ENCODE measurements around the gene TPSB2.

The TPSB2 gene

DNA sequence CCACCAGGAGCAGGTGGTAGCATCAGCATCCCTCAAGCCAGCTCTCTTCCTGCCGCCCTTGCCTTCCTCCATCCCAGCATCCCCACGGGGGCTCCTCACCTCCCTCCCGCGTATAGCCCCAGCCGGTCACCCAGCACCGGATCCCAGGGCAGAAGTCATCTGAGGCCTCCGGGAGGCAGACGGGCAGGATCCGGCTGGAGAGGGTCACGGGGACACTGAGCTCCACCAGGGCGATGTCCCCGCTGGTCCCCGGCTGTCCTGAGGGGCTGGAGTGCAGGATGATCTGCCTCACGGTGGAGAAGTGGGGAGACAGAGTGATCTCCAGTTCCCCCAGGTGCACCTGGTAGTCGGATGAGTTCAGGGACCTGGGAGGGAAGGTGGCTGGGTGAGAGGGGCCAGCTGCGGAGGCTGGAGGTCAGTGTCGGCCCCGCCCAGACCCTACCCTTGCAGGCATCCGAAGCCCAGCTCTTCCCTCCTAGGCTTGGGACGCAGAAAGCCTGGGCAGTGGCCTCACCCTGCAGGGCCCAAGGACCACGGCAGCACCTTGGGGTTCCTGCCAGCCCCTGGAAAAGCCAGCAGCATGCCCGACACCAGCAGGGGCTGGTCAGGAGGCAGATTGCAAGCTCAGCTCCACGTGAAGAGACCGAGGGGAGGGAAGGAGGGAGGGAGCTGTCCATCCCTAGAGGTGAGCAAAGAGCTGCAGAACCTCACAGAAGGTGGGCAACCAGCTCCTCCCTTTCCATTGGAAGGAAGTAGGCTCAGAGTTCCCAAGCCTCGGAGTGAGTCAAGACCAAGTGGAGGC lies 7.2 kb downstream of the TPSB2 start:
- H3K36me3 Mint-ChIP-seq (ENCODE audit: low read depth) = peaks cover 9% of the 10 kb centered on the region
- TF ChIP-seq, protein P1, sequence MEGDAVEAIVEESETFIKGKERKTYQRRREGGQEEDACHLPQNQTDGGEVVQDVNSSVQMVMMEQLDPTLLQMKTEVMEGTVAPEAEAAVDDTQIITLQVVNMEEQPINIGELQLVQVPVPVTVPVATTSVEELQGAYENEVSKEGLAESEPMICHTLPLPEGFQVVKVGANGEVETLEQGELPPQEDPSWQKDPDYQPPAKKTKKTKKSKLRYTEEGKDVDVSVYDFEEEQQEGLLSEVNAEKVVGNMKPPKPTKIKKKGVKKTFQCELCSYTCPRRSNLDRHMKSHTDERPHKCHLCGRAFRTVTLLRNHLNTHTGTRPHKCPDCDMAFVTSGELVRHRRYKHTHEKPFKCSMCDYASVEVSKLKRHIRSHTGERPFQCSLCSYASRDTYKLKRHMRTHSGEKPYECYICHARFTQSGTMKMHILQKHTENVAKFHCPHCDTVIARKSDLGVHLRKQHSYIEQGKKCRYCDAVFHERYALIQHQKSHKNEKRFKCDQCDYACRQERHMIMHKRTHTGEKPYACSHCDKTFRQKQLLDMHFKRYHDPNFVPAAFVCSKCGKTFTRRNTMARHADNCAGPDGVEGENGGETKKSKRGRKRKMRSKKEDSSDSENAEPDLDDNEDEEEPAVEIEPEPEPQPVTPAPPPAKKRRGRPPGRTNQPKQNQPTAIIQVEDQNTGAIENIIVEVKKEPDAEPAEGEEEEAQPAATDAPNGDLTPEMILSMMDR (IDR thresholded peaks at IDR 0.05; ENCODE audit: unreplicated experiment in 3 of 3) = no peak
- no peak overlapping the region for H3K27ac Mint-ChIP-seq
- H3K27me3 Mint-ChIP-seq (ENCODE audit: low read depth) = peaks cover 7% of the 10 kb centered on the region
- H3K4me3 Mint-ChIP-seq = no peak overlapping the region
- peaks cover 5% of the 10 kb centered on the region for H3K4me1 Mint-ChIP-seq
- H3K9me3 Mint-ChIP-seq = no peaks in the 10 kb centered on the region

DNA sequence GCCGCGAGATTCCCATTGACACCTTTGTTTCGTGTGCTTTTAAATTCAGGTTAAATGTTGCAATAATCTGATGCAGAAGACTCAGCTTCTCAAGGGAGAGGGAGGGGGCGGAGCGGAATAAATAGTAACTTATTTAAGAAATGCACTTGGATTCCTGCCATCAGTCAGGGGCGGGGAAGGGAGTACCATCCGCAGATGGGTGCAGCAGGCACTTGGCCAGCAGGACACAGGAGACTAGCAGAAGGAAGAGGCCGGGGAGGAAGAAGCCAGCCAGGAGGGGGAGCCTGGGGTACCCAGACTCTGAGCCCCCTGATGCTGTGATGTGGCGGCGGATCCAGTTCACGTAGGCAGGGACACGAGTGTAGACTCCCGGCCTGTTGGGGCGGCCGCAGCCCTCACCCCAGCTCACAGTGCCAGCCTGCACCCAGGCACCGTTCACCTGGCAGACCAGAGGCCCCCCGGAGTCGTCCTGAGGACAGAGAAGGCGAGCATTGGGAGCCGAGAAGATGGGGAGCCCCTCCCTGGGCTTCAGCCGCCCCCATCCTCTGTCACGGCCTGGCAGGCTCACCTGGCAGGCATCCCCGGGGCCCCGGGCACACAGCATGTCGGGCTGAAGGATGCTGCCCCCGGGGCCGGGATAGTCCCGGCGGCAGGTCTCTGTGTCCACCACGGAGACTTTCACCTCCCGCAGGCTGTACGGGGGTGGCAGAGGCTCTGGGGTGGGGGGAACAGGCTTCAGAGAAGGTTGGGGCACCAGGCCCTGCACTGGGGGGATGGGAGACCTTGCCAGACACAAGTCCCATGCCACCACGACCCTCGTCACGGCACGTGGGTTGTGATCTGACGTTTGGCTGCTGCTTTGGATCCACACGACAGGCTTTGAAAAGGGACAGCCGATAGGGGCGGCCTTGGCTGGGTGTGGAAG lies 8.1 kb downstream of the TPSB2 start:
- H3K27me3 Mint-ChIP-seq (ENCODE audit: low read depth) = peaks cover 7% of the 10 kb centered on the region

DNA sequence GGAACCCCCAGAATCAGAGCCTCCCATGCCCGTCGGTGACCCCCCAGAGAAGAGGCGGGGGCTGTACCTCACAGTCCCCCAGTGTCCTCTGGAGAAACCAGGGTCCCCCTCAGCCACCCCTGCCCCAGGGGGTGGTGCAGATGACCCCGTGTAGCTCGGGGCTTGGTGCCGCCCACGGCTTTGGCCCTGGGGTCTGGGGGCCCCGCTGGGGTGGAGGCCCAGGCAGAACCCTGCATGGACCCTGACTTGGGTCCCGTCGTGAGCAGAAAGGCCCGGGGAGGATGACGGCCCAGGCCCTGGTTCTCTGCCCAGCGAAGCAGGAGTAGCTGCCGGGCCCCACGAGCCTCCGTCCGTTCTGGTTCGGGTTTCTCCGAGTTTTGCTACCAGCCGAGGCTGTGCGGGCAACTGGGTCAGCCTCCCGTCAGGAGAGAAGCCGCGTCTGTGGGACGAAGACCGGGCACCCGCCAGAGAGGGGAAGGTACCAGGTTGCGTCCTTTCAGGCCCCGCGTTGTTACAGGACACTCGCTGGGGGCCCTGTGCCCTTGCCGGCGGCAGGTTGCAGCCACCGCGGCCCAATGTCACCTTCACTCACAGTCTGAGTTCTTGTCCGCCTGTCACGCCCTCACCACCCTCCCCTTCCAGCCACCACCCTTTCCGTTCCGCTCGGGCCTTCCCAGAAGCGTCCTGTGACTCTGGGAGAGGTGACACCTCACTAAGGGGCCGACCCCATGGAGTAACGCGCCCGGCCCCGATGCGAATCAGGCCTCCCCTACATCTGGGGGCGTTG lies 8.9 kb downstream of the TPSB2 start:
- H3K4me1 Mint-ChIP-seq = peaks cover 5% of the 10 kb centered on the region
- H3K4me3 Mint-ChIP-seq = no peak overlapping the region
- TF ChIP-seq, protein P1 (IDR thresholded peaks at IDR 0.05; ENCODE audit: unreplicated experiment in 3 of 3) = no peak
- no peak overlapping the region for H3K27ac Mint-ChIP-seq
- H3K27me3 Mint-ChIP-seq (ENCODE audit: low read depth) = peaks cover 7% of the 10 kb centered on the region
- H3K9me3 Mint-ChIP-seq = no peaks in the 10 kb centered on the region
- H3K36me3 Mint-ChIP-seq (ENCODE audit: low read depth) = peaks cover 9% of the 10 kb centered on the region

More for the DNA sequence above, 8.1 kb downstream of the TPSB2 start:
- peaks cover 9% of the 10 kb centered on the region for H3K36me3 Mint-ChIP-seq (ENCODE audit: low read depth)
- TF ChIP-seq, protein P1 (IDR thresholded peaks at IDR 0.05; ENCODE audit: unreplicated experiment in 3 of 3) = no peak
- peaks cover 5% of the 10 kb centered on the region for H3K4me1 Mint-ChIP-seq
- no peak overlapping the region for H3K4me3 Mint-ChIP-seq
- H3K9me3 Mint-ChIP-seq = no peaks in the 10 kb centered on the region
- H3K27ac Mint-ChIP-seq = no peak overlapping the region

DNA sequence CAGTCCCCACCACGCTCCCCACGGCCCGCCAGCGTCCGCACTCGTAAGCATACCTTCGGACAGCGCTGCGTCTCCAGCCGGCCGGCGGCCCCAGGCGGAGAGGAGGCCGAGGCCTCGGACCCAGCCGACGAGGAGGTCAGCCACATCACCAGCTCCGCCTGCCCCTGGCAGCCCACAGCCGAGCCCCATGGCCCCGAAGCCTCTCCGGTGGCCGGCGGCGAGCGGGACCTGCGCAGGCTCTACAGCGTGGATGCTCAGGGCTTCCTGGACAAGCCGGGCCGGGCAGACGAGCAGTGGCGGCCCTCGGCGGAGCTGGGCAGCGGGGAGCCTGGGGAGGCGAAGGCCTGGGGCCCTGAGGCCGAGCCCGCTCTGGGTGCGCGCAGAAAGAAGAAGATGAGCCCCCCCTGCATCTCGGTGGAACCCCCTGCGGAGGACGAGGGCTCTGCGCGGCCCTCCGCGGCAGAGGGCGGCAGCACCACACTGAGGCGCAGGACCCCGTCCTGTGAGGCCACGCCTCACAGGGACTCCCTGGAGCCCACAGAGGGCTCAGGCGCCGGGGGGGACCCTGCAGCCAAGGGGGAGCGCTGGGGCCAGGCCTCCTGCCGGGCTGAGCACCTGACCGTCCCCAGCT lies 9.8 kb downstream of the TPSB2 start:
- Mint-ChIP-seq H3K9me3 (no peaks in the 10 kb centered on the region), H3K4me1 (peaks cover 5% of the 10 kb centered on the region), H3K27ac (no peak overlapping the region), H3K27me3 (ENCODE audit: low read depth) (peaks cover 7% of the 10 kb centered on the region), H3K4me3 (no peak overlapping the region), H3K36me3 (ENCODE audit: low read depth) (peaks cover 9% of the 10 kb centered on the region)
- TF ChIP-seq, protein P1 (IDR thresholded peaks at IDR 0.05; ENCODE audit: unreplicated experiment in 3 of 3) = no peak

DNA sequence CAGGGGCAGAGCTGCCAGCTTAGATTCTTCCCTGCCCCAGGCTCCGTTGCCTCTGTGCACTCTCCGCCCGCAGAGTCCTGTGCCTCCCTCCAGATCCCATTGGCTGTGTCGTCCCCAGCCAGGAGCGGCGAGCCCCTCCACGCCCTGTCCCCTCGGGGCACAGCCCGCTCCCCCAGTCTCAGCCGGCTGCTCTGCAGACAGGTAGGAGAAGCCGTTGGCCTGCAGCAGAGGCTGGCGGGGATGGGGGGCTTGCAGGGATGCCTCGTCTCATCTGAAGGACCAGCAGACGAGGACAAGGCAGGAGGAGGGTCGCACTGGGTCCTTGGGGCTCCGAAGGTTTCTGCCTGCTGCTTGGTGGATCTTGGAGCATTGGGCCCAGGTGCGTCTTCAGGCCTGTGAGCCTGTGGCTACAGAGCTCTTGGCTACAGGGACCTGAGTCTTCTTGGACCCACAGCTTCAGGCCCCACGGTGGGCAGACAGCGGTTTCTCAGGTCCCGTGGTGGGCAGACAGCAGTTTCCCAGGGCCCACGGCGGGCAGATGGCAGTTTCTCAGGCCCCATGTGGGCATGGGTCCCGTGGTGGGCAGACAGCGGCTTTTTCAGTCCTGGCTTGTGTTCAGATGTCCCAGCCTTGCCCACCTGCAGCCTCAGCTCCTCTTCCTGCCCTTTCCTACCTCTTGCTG lies 10.9 kb downstream of the TPSB2 start:
- peaks cover 7% of the 10 kb centered on the region for H3K27me3 Mint-ChIP-seq (ENCODE audit: low read depth)
- H3K4me3 Mint-ChIP-seq = no peak overlapping the region
- TF ChIP-seq, protein P1 (IDR thresholded peaks at IDR 0.05; ENCODE audit: unreplicated experiment in 3 of 3) = no peak
- peaks cover 9% of the 10 kb centered on the region for H3K36me3 Mint-ChIP-seq (ENCODE audit: low read depth)
- H3K27ac Mint-ChIP-seq = no peak overlapping the region
- peaks cover 5% of the 10 kb centered on the region for H3K4me1 Mint-ChIP-seq
- no peaks in the 10 kb centered on the region for H3K9me3 Mint-ChIP-seq
